IMR-90 (cell line): ENCODE data around the gene LAMA2. TPM values are rescaled to one million over a fixed set of nuclear protein-coding genes. Genes with fewer than 3 reads are reported as not detected.

Experiments used
- ATAC-seq: fragments of 200-7000 bp; cut with Tn5 transposase; 2 replicates; pipeline ENCODE4 v1.9.1; 2020; ENCODE audit warnings: low read depth, mild to moderate bottlenecking, moderate library complexity
- BruUV-seq: library from RNA; stranded (reverse); fragments of 400-500 nt; replicated peaks from 2 replicates; lab custom pipeline; 2021; lab: Mats Ljungman, UMichigan
- CTCF ChIA-PET: fragments of 300-600 bp; formaldehyde crosslinking; extraction: SDS; loops from one replicate; lab custom pipeline; 2021; ENCODE audit warnings: antibody characterized with exemption; lab: Yijun Ruan, JAX
- POLR2A ChIA-PET: fragments of 300-600 bp; sonication (Branson Sonifier 250); formaldehyde crosslinking; loops from one replicate; lab custom pipeline; 2022; ENCODE audit warnings: antibody characterized with exemption; ENCODE audit not compliant: unreplicated experiment; lab: Charles Lee
- DNase-seq: peaks from one replicate; pipeline ENCODE4 v3.0.0; 2013
- H2AFZ ChIP-seq: replicated peaks from 2 replicates; pipeline ENCODE3; 2013; ENCODE audit warnings: low read length, mild to moderate bottlenecking; ENCODE audit not compliant: poor library complexity
- H2AK5ac ChIP-seq: 2 replicates; pipeline ENCODE4 v1.6.1; 2013; ENCODE audit warnings: low read depth, low read length, inconsistent platforms
- H2AK9ac ChIP-seq: replicated peaks from 2 replicates; pipeline ENCODE3; 2013; ENCODE audit warnings: mild to moderate bottlenecking, low read depth, low read length, moderate library complexity; ENCODE audit not compliant: poor library complexity
- H2BK120ac ChIP-seq: 2 replicates; pipeline ENCODE4 v1.6.1; 2013; ENCODE audit warnings: low read depth, low read length, inconsistent platforms
- H2BK15ac ChIP-seq: 3 replicates; pipeline ENCODE4 v1.6.1; 2013; ENCODE audit warnings: low read depth, low read length, inconsistent platforms
- H2BK20ac ChIP-seq: 2 replicates; pipeline ENCODE4 v1.6.1; 2013; ENCODE audit warnings: low read depth, mild to moderate bottlenecking, inconsistent platforms, low read length, moderate library complexity
- H2BK5ac ChIP-seq: 2 replicates; pipeline ENCODE4 v1.6.1; 2013; ENCODE audit warnings: mild to moderate bottlenecking, low read depth, low read length, inconsistent platforms; ENCODE audit not compliant: poor library complexity, severe bottlenecking
- H3K14ac ChIP-seq: replicated peaks from 2 replicates; pipeline ENCODE4 v1.6.1; 2013; ENCODE audit warnings: low read depth, low read length, inconsistent platforms
- H3K18ac ChIP-seq: 2 replicates; pipeline ENCODE4 v1.6.1; 2013; ENCODE audit warnings: low read depth, low read length, control low read depth
- H3K23ac ChIP-seq: 2 replicates; pipeline ENCODE4 v1.6.1; 2013; ENCODE audit warnings: low read depth, low read length, inconsistent platforms
- H3K27ac ChIP-seq: 2 replicates; pipeline ENCODE4 v1.5.1; 2013; ENCODE audit warnings: mild to moderate bottlenecking, control low read depth, low read length; ENCODE audit not compliant: insufficient read depth
- H3K27me3 ChIP-seq: 2 replicates; pipeline ENCODE4 v1.6.1; 2013; ENCODE audit warnings: low read length; ENCODE audit not compliant: control insufficient read depth, insufficient read depth
- H3K36me3 ChIP-seq: 2 replicates; pipeline ENCODE4 v1.6.1; 2013; ENCODE audit warnings: low read length, mixed read lengths; ENCODE audit not compliant: control insufficient read depth, insufficient read depth
- H3K4ac ChIP-seq: 2 replicates; pipeline ENCODE4 v1.6.1; 2013; ENCODE audit warnings: low read depth, low read length, inconsistent platforms
- H3K4me1 ChIP-seq: 2 replicates; pipeline ENCODE4 v1.6.1; 2013; ENCODE audit warnings: low read length, mixed read lengths; ENCODE audit not compliant: control insufficient read depth, insufficient read depth
- H3K4me2 ChIP-seq: 2 replicates; pipeline ENCODE4 v1.6.1; 2013; ENCODE audit warnings: low read depth, mild to moderate bottlenecking, control low read depth, low read length, moderate library complexity
- H3K4me3 ChIP-seq: 2 replicates; pipeline ENCODE4 v1.5.1; 2013; ENCODE audit warnings: low read depth, mild to moderate bottlenecking, control low read depth, low read length, moderate library complexity; ENCODE audit not compliant: insufficient read depth
- H3K56ac ChIP-seq: 2 replicates; pipeline ENCODE4 v1.6.1; 2013; ENCODE audit warnings: low read length, inconsistent platforms; ENCODE audit not compliant: insufficient read depth; ENCODE audit errors: extremely low read depth
- H3K79me1 ChIP-seq, 2 experiments: 2 replicates each; pipeline ENCODE4 v1.6.1; 2013; ENCODE audit warnings: low read length in 2 of 2, inconsistent platforms in 1 of 2, low read depth in 1 of 2
- H3K9ac ChIP-seq: 2 replicates; pipeline ENCODE4 v1.6.1; 2013; ENCODE audit warnings: low read depth, low read length, control low read depth
- H3K9me1 ChIP-seq: 2 replicates; pipeline ENCODE4 v1.6.1; 2013; ENCODE audit warnings: low read length, inconsistent platforms; ENCODE audit not compliant: insufficient read depth
- H3K9me3 ChIP-seq: 2 replicates; pipeline ENCODE4 v1.6.1; 2013; ENCODE audit warnings: low read length; ENCODE audit not compliant: control insufficient read depth, insufficient read depth
- H4K20me1 ChIP-seq: 2 replicates; pipeline ENCODE4 v1.6.1; 2013; ENCODE audit warnings: low read length, inconsistent platforms; ENCODE audit not compliant: insufficient read depth
- H4K5ac ChIP-seq: 2 replicates; pipeline ENCODE4 v1.6.1; 2013; ENCODE audit warnings: mild to moderate bottlenecking, low read depth, low read length, control low read depth
- H4K8ac ChIP-seq, 2 experiments: 2 replicates each; pipeline ENCODE4 v1.6.1; 2013; ENCODE audit warnings: low read depth in 2 of 2, low read length in 2 of 2, control low read depth in 1 of 2, inconsistent platforms in 1 of 2
- H4K91ac ChIP-seq: 2 replicates; pipeline ENCODE4 v1.6.1; 2013; ENCODE audit warnings: low read depth, low read length, inconsistent platforms; ENCODE audit not compliant: insufficient read depth
- BHLHE40 ChIP-seq: fragments of 150-350 bp; IDR thresholded peaks from 2 replicates; pipeline ENCODE4 v1.6.1; 2016; ENCODE audit warnings: mild to moderate bottlenecking, low read depth, low read length
- CEBPB ChIP-seq: IDR thresholded peaks from 2 replicates; pipeline ENCODE4 v1.6.1; 2012; ENCODE audit warnings: low read depth, low read length, improper control_type of control experiment
- CHD1 ChIP-seq: IDR thresholded peaks from 2 replicates; pipeline ENCODE4 v1.6.1; 2012; ENCODE audit warnings: low read depth, low read length, improper control_type of control experiment
- ELK1 ChIP-seq: fragments of 150-350 bp; IDR thresholded peaks from 2 replicates; pipeline ENCODE4 v1.6.1; 2016; ENCODE audit warnings: low read depth, mild to moderate bottlenecking, low read length, moderate library complexity, borderline replicate concordance
- FOS ChIP-seq: fragments of 150-350 bp; IDR thresholded peaks from 2 replicates; pipeline ENCODE4 v1.6.1; 2016; ENCODE audit warnings: low read depth, low read length
- MAFK ChIP-seq: IDR thresholded peaks from 2 replicates; pipeline ENCODE4 v1.6.1; 2012; ENCODE audit warnings: low read depth, low read length, improper control_type of control experiment
- MXI1 ChIP-seq: IDR thresholded peaks from 2 replicates; pipeline ENCODE4 v1.6.1; 2012; ENCODE audit warnings: low read depth, mild to moderate bottlenecking, low read length, moderate library complexity, borderline replicate concordance
- NFE2L2 ChIP-seq: fragments of 150-350 bp; IDR thresholded peaks from 2 replicates; pipeline ENCODE4 v1.6.1; 2016; ENCODE audit warnings: low read depth, mild to moderate bottlenecking, low read length
- POLR2A ChIP-seq: IDR thresholded peaks from 2 replicates; pipeline ENCODE4 v1.6.1; 2012; ENCODE audit warnings: mild to moderate bottlenecking, low read depth, low read length
- RAD21 ChIP-seq: IDR thresholded peaks from 2 replicates; pipeline ENCODE4 v1.6.1; 2012; ENCODE audit warnings: low read length, improper control_type of control experiment
- RCOR1 ChIP-seq: IDR thresholded peaks from 2 replicates; pipeline ENCODE4 v1.6.1; 2012; ENCODE audit warnings: mild to moderate bottlenecking, low read length, improper control_type of control experiment; ENCODE audit not compliant: insufficient replicate concordance
- RFX5 ChIP-seq: IDR thresholded peaks from 2 replicates; pipeline ENCODE4 v1.8.0; 2012; ENCODE audit warnings: low read depth, mild to moderate bottlenecking, low read length, moderate library complexity
- SMC3 ChIP-seq: fragments of 150-350 bp; IDR thresholded peaks from 2 replicates; pipeline ENCODE4 v1.6.1; 2016; ENCODE audit warnings: low read depth, mild to moderate bottlenecking, antibody characterized with exemption, low read length, moderate library complexity
- WGBS, 2 experiments: methylation state at CpG; one replicate each; pipeline versions ENCODE4 v1.1.5 to v1.1.7; 2013; ENCODE audit warnings: missing lambda C conversion rate in 2 of 2; ENCODE audit not compliant: insufficient read length in 1 of 2; ENCODE audit errors: extremely low coverage in 2 of 2; 5-methylcytosine and 5-hydroxymethylcytosine counted together
- dilution Hi-C: fragments of 300-500 bp; cut with HindIII; formaldehyde crosslinking; loops from one replicate; pipeline ENCODE4 v1.14.3; 2018; ENCODE audit warnings: low sequenced_read_pairs; ENCODE audit not compliant: unreplicated experiment
- in situ Hi-C: fragments of 300-500 bp; cut with MboI; formaldehyde crosslinking; loops from 3 replicates; pipeline ENCODE4 v1.14.3; 2019; ENCODE audit warnings: low sequenced_read_pairs, inconsistent platforms, mixed read lengths
- intact Hi-C: fragments of 100-400 bp; cut with micrococcal nuclease; formaldehyde crosslinking; loops from 2 replicates; pipeline ENCODE4 v1.10.0; 2022
- polyA plus RNA-seq, 3 experiments: library from polyadenylated mRNA; depleted of rRNA; stranded (reverse); fragments of >200 nt; gene quantifications; 2 replicates each; pipeline ENCODE4 v1.2.3, GENCODE V29; 2012; ENCODE audit warnings: low replicate concordance in 1 of 3
- total RNA-seq: library from RNA; depleted of rRNA; stranded (reverse); fragments of >200 nt; gene quantifications from 2 replicates; pipeline ENCODE4 v1.2.3, GENCODE V29; 2012
- TF ChIP-seq, protein P1 (sequence below): fragments of 150-350 bp; IDR thresholded peaks from 2 replicates; pipeline ENCODE4 v1.6.1; 2017; ENCODE audit warnings: mild to moderate bottlenecking, antibody characterized with exemption, low read length, low read depth
- TF ChIP-seq, protein P2 (sequence below): conservative IDR thresholded peaks from 2 replicates; pipeline ENCODE4 v1.5.1; 2012; ENCODE audit warnings: mild to moderate bottlenecking, low read depth, low read length, improper control_type of control experiment

Gene LAMA2
- total and polyA plus RNA-seq, 2 of the 4 experiments (the other 2 are of a cell fraction): 9.9 to 13.3 TPM

DNA sequence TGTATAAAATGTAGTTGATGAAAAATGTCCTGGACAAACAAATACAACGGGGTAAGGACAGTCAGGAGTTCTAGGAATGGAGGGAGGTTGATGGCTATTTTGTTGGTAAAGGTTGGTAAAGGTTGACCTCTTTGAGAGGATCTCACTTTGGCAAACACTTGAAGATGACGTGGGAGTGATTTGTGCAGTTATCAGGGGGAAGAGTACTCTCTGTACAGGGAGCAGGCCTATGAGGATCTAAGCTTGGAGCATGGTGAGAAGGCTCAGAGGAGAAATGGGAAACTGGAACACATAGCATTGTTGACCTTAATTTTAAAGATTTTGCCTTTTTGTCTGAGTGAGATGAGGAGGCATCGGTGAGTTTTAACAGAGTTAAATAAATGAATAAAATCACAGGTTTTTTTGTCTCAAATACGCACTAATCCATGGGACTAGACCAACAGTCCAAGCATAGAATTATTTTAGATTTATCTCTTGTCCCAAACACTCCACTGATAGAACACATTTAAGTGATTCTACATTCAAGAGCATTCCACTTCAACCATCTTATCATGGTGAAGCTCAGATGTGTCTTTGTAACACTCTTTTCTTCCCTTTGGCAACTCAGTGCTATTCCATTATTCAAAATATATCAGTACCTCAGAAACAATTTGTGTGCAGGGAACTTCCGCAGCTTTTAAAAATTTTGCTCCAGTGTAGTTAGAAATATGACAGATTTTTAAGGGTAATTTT, 5.7 kb downstream of the LAMA2 start:
- Histone ChIP-seq H2BK15ac (no peak overlapping the region), H3K9me3 (no peaks in the 10 kb centered on the region), H2AK9ac (no peak overlapping the region), H3K4me2 (no peak overlapping the region), H2AK5ac (no peak overlapping the region), H3K14ac (no peak overlapping the region), H3K9me1 (no peaks in the 10 kb centered on the region), H4K8ac (no peak overlapping the region), H3K23ac (no peak overlapping the region), H3K4me3 (no peak overlapping the region), H3K56ac (no peak overlapping the region), H3K4ac (no peak overlapping the region), H3K9ac (no peak overlapping the region), H4K5ac (no peak overlapping the region), H2BK120ac (no peak overlapping the region), H3K4me1 (no peaks in the 10 kb centered on the region), H3K18ac (no peak overlapping the region), H3K79me1 (no peaks in the 10 kb centered on the region), H3K27me3 (no peaks in the 10 kb centered on the region), H3K27ac (no peak overlapping the region), H2BK5ac (no peak overlapping the region), H2AFZ (no peak overlapping the region), H2BK20ac (no peak overlapping the region), H4K91ac (no peak overlapping the region), H3K36me3 (no peaks in the 10 kb centered on the region), H4K20me1 (no peaks in the 10 kb centered on the region)
- CTCF ChIA-PET: interaction anchor here (1.7 kb wide), 1 partner anchor 12 kb away, joined by 4 read pairs; no protein-coding TSS in a partner anchor
- no peak for DNase-seq
- BruUV-seq: no TSS peak
- 100% methylated on average over 1 of the region's 5 CpGs; no CpG with 5 or more reads in 1 of the 2 experiments for WGBS, 2 experiments
- intact Hi-C loops (loop anchor here (10.0 kb wide), 1 partner anchor 364 kb away; the partner anchor contains the start of gene PTPRK), in situ Hi-C loops (no loop called here), dilution Hi-C loops (no loop called here)
- ATAC-seq: no peak
- POLR2A ChIA-PET: no interaction called here
- TF ChIP-seq POLR2A: no peak
- no peak for TF ChIP-seq NFE2L2
- no peak for TF ChIP-seq MAFK
- no peak for TF ChIP-seq CHD1
- no peak for TF ChIP-seq SMC3
- no peak for TF ChIP-seq ELK1
- TF ChIP-seq BHLHE40: no peak
- TF ChIP-seq RFX5: no peak
- TF ChIP-seq, protein P1, sequence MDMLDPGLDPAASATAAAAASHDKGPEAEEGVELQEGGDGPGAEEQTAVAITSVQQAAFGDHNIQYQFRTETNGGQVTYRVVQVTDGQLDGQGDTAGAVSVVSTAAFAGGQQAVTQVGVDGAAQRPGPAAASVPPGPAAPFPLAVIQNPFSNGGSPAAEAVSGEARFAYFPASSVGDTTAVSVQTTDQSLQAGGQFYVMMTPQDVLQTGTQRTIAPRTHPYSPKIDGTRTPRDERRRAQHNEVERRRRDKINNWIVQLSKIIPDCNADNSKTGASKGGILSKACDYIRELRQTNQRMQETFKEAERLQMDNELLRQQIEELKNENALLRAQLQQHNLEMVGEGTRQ: no peak
- no peak for TF ChIP-seq RCOR1
- TF ChIP-seq, protein P2, sequence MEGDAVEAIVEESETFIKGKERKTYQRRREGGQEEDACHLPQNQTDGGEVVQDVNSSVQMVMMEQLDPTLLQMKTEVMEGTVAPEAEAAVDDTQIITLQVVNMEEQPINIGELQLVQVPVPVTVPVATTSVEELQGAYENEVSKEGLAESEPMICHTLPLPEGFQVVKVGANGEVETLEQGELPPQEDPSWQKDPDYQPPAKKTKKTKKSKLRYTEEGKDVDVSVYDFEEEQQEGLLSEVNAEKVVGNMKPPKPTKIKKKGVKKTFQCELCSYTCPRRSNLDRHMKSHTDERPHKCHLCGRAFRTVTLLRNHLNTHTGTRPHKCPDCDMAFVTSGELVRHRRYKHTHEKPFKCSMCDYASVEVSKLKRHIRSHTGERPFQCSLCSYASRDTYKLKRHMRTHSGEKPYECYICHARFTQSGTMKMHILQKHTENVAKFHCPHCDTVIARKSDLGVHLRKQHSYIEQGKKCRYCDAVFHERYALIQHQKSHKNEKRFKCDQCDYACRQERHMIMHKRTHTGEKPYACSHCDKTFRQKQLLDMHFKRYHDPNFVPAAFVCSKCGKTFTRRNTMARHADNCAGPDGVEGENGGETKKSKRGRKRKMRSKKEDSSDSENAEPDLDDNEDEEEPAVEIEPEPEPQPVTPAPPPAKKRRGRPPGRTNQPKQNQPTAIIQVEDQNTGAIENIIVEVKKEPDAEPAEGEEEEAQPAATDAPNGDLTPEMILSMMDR: no peak
- TF ChIP-seq MXI1: no peak
- TF ChIP-seq CEBPB: no peak
- no peak for TF ChIP-seq FOS
- no peak for TF ChIP-seq RAD21
